ENCODE data around the gene PBX1. TPM values are rescaled to one million over a fixed set of nuclear protein-coding genes. Genes with fewer than 3 reads are reported as not detected.

The PBX1 gene
- total RNA-seq, 1 donor from 2014 or later, result 29.7 TPM

DNA sequence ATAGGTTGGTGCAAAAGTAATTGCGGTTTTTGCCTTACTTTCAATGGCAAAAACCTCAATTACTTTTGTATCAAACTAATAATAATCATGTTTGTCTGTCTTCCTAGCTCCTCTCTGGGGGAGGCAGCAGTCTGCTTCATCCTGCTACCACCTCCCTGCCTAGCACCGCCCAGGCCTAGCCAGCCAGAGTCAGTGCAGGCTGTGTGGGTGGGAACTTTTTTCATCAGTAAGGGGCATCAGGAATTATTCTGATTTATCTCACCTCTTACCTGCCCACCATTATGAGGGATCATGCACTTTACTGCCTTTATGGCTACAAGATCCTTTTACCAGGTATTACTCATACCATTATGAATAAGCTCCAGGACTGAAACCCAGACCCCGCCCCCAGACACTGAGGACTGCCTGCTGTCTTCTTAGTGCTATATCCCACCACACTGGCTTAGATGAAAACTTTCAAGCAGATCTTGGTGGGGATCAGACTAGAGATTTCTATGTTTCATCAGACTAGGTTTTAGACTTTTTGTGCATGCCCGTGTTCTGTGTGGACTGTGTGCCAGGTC lies 116.4 kb downstream of the PBX1 start:
- no peaks in the 10 kb centered on the region for H3K4me1 Mint-ChIP-seq (ENCODE audit: unreplicated experiment)
- no peak overlapping the region for H3K4me3 Mint-ChIP-seq (ENCODE audit: unreplicated experiment)

DNA sequence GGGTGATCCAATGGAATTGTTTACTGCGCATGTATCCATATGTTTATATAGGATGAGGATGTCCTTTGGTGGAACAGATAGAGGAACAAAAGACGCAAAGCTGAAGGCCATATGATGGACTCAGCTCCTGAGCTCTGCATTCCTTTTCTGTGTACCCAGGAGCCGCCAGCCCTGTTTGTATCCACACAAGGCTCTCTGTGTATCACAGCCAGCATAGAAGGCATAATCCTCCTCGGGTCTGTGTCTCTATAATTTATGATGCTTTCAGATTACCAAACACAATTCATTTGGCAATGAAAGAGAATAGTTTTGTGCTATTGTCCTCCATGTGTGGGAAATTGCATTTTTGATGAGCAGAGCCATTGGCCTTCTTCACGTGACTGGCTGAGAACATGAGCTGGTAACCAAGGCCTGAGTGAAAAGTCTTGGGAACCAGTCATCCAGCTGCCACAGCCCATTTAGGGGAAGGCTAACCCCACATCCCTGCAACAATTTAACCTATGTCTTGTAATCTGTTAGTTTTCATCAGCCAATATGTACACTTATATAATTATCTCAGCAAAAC lies 119.2 kb downstream of the PBX1 start:
- Mint-ChIP-seq H3K36me3 (ENCODE audit: unreplicated experiment) (peaks cover 2% of the 10 kb centered on the region), H3K4me3 (ENCODE audit: unreplicated experiment) (no peak overlapping the region), H3K27me3 (ENCODE audit: unreplicated experiment) (no peaks in the 10 kb centered on the region), H3K4me1 (ENCODE audit: unreplicated experiment) (no peaks in the 10 kb centered on the region), H3K27ac (ENCODE audit: unreplicated experiment) (no peak overlapping the region), H3K9me3 (ENCODE audit: unreplicated experiment) (no peaks in the 10 kb centered on the region)
- TF ChIP-seq, protein P1, sequence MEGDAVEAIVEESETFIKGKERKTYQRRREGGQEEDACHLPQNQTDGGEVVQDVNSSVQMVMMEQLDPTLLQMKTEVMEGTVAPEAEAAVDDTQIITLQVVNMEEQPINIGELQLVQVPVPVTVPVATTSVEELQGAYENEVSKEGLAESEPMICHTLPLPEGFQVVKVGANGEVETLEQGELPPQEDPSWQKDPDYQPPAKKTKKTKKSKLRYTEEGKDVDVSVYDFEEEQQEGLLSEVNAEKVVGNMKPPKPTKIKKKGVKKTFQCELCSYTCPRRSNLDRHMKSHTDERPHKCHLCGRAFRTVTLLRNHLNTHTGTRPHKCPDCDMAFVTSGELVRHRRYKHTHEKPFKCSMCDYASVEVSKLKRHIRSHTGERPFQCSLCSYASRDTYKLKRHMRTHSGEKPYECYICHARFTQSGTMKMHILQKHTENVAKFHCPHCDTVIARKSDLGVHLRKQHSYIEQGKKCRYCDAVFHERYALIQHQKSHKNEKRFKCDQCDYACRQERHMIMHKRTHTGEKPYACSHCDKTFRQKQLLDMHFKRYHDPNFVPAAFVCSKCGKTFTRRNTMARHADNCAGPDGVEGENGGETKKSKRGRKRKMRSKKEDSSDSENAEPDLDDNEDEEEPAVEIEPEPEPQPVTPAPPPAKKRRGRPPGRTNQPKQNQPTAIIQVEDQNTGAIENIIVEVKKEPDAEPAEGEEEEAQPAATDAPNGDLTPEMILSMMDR (IDR thresholded peaks at IDR 0.05), result no peak
- no peak for DNase-seq (ENCODE audit: extremely low spot score, unreplicated experiment)

More for the DNA sequence above, 116.4 kb downstream of the PBX1 start:
- TF ChIP-seq, protein P1 (IDR thresholded peaks at IDR 0.05), result no peak
- no peaks in the 10 kb centered on the region for H3K9me3 Mint-ChIP-seq (ENCODE audit: unreplicated experiment)
- H3K27me3 Mint-ChIP-seq (ENCODE audit: unreplicated experiment), result no peaks in the 10 kb centered on the region
- no peak overlapping the region for H3K27ac Mint-ChIP-seq (ENCODE audit: unreplicated experiment)
- H3K36me3 Mint-ChIP-seq (ENCODE audit: unreplicated experiment), result peaks cover 2% of the 10 kb centered on the region
- DNase-seq (ENCODE audit: extremely low spot score, unreplicated experiment), result no peak

DNA sequence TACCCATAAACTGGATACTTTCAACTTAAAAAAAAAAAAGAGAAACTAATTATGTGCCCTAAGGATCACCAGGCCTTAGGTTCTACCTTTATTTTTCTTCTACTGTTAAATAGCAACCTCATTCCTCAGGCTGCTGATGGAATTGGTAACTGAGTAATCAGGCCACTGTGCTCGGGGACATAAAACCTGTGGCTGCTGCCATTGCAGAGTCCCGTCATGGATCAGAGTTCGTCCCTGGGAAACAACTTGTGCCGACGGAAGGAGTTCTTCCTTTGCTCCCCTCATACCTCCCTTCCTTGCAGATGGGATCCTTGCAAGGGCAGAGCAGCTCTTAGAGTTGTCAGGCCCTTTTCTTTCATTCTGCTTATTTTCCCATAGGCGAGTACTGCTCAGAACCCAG lies 123.6 kb downstream of the PBX1 start:
- no peak for DNase-seq (ENCODE audit: extremely low spot score, unreplicated experiment)
- peaks cover 3% of the 10 kb centered on the region for H3K36me3 Mint-ChIP-seq (ENCODE audit: unreplicated experiment)
- no peaks in the 10 kb centered on the region for H3K9me3 Mint-ChIP-seq (ENCODE audit: unreplicated experiment)
- no peak overlapping the region for H3K4me3 Mint-ChIP-seq (ENCODE audit: unreplicated experiment)
- H3K27me3 Mint-ChIP-seq (ENCODE audit: unreplicated experiment), result no peaks in the 10 kb centered on the region
- TF ChIP-seq, protein P1 (IDR thresholded peaks at IDR 0.05), result no peak
- H3K4me1 Mint-ChIP-seq (ENCODE audit: unreplicated experiment), result no peaks in the 10 kb centered on the region
- no peak overlapping the region for H3K27ac Mint-ChIP-seq (ENCODE audit: unreplicated experiment)

DNA sequence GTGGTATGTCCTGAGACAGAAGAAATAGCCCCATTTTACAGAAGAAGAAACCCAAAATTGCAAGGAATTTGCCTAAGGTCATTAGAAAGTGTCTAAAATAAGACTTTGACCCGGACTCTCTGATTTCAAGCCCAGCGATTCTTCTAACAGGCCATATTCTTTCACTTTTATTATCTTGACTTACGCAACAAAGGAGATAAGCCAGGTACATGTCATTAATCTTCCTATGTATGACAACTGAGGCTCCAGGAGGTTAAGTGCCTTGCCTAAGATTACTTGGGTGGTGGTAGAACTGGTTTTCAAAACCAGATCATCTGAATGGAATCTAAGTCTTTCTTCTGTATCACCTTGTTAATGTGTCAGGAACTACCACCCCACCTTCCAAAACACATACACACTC lies 124.3 kb downstream of the PBX1 start:
- Mint-ChIP-seq H3K9me3 (ENCODE audit: unreplicated experiment) (no peaks in the 10 kb centered on the region), H3K4me3 (ENCODE audit: unreplicated experiment) (no peak overlapping the region), H3K36me3 (ENCODE audit: unreplicated experiment) (peaks cover 3% of the 10 kb centered on the region), H3K27me3 (ENCODE audit: unreplicated experiment) (no peaks in the 10 kb centered on the region), H3K4me1 (ENCODE audit: unreplicated experiment) (no peaks in the 10 kb centered on the region), H3K27ac (ENCODE audit: unreplicated experiment) (no peak overlapping the region)
- TF ChIP-seq, protein P1 (IDR thresholded peaks at IDR 0.05), result no peak
- no peak for DNase-seq (ENCODE audit: extremely low spot score, unreplicated experiment)

DNA sequence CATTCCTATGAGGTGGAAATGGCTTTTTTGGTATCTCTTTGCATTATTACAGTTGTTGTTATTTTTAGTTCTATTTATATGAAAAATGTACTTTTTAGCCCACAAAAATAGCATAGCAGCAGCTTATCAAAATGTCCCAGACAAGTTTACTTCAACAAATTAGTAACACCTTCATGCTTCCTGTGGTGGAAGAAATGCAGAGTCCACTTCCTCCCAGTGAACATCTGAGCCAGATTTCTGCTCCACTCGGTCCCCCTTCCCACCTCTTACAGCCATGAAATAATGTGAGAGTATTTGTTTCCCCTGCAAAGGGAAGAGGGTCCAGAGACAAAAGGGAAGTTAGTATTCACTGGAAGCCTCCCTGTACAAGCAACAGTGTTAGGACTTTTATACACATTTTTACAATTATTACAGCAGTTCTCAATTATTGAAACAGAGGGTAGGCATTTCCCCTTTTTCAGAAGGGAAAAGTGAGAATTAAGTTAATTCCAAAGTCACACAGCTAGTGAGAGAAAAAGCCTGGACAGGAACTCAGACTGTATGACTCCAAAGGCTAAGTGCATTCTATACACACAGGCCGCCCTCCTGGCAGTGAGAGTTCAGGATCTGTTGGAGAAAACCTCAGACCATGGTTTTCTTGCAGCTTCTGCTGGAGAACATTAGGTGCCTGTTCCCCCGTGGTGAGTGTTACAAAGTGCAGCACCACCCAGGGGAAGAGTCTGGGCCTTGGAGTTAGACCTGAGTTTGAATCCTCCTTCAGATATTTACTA lies 126.5 kb downstream of the PBX1 start:
- Mint-ChIP-seq H3K27me3 (ENCODE audit: unreplicated experiment) (no peaks in the 10 kb centered on the region), H3K9me3 (ENCODE audit: unreplicated experiment) (no peaks in the 10 kb centered on the region), H3K4me3 (ENCODE audit: unreplicated experiment) (no peak overlapping the region), H3K36me3 (ENCODE audit: unreplicated experiment) (peaks cover 3% of the 10 kb centered on the region), H3K27ac (ENCODE audit: unreplicated experiment) (no peak overlapping the region), H3K4me1 (ENCODE audit: unreplicated experiment) (no peaks in the 10 kb centered on the region)
- TF ChIP-seq, protein P1 (IDR thresholded peaks at IDR 0.05), result no peak
- DNase-seq (ENCODE audit: extremely low spot score, unreplicated experiment), result no peak

Measured in osteocyte (in vitro differentiated cells).